ENCODE measurements around the gene RBMS1.

DNA sequence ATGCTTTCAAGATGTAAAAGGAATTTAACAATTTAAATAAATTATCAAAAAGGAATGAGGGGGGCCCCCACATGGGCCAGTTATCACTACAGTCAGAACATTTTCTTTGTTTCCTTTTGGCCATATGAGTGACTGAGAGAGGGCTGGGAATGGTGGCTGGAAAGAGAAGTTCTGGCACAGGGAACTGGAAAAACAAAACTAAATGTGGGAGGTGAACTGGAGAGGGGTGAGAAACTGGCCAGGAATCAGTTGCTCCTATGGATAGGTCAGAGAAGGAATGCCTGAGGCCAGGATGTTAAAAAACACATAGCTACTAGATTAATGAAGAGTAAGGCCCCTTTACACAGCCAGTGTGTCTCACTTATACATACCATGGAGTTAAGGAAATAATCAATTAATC is 121.0 kb downstream of the RBMS1 start:
- TF ChIP-seq POLR2AphosphoS5 (IDR thresholded peaks at IDR 0.05; ENCODE audit: low read depth) (no peak), SPI1 (IDR thresholded peaks at IDR 0.05; ENCODE audit: borderline replicate concordance, low read depth) (no peak), GABPA (IDR thresholded peaks at IDR 0.05; ENCODE audit: low read depth) (no peak)
- TF ChIP-seq, protein P1, sequence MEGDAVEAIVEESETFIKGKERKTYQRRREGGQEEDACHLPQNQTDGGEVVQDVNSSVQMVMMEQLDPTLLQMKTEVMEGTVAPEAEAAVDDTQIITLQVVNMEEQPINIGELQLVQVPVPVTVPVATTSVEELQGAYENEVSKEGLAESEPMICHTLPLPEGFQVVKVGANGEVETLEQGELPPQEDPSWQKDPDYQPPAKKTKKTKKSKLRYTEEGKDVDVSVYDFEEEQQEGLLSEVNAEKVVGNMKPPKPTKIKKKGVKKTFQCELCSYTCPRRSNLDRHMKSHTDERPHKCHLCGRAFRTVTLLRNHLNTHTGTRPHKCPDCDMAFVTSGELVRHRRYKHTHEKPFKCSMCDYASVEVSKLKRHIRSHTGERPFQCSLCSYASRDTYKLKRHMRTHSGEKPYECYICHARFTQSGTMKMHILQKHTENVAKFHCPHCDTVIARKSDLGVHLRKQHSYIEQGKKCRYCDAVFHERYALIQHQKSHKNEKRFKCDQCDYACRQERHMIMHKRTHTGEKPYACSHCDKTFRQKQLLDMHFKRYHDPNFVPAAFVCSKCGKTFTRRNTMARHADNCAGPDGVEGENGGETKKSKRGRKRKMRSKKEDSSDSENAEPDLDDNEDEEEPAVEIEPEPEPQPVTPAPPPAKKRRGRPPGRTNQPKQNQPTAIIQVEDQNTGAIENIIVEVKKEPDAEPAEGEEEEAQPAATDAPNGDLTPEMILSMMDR (IDR thresholded peaks at IDR 0.05; ENCODE audit: insufficient read depth, low read length): no peak
- TF ChIP-seq, protein P2, sequence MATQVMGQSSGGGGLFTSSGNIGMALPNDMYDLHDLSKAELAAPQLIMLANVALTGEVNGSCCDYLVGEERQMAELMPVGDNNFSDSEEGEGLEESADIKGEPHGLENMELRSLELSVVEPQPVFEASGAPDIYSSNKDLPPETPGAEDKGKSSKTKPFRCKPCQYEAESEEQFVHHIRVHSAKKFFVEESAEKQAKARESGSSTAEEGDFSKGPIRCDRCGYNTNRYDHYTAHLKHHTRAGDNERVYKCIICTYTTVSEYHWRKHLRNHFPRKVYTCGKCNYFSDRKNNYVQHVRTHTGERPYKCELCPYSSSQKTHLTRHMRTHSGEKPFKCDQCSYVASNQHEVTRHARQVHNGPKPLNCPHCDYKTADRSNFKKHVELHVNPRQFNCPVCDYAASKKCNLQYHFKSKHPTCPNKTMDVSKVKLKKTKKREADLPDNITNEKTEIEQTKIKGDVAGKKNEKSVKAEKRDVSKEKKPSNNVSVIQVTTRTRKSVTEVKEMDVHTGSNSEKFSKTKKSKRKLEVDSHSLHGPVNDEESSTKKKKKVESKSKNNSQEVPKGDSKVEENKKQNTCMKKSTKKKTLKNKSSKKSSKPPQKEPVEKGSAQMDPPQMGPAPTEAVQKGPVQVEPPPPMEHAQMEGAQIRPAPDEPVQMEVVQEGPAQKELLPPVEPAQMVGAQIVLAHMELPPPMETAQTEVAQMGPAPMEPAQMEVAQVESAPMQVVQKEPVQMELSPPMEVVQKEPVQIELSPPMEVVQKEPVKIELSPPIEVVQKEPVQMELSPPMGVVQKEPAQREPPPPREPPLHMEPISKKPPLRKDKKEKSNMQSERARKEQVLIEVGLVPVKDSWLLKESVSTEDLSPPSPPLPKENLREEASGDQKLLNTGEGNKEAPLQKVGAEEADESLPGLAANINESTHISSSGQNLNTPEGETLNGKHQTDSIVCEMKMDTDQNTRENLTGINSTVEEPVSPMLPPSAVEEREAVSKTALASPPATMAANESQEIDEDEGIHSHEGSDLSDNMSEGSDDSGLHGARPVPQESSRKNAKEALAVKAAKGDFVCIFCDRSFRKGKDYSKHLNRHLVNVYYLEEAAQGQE (IDR thresholded peaks at IDR 0.05; ENCODE audit: insufficient replicate concordance, low read depth): no peak

All from HL-60 (cell line).